Measurements from ENCODE around the gene CAVIN4. TPM values are rescaled to one million over a fixed set of nuclear protein-coding genes. Genes with fewer than 3 reads are reported as not detected.

Gene CAVIN4
- total RNA-seq, 1 experiment from 2014 or later = 0.59 TPM

Other genes with a start within 250 kb of the CAVIN4 start
- 53.0 TPM for gene TEX10, start 225.1 kb upstream of the CAVIN4 start, total RNA-seq (2021; ENCODE audit: unreplicated experiment)
- gene MSANTD3, start 150.9 kb upstream of the CAVIN4 start, total RNA-seq (2021; ENCODE audit: unreplicated experiment) = 31.3 TPM
- gene TMEFF1, start 104.9 kb upstream of the CAVIN4 start, total RNA-seq (2021; ENCODE audit: unreplicated experiment) = 3.3 TPM

Data from HCT116 (cell line).